PC-3 (cell line): ENCODE measurements around the gene GAL3ST3. TPM values are rescaled to one million over a fixed set of nuclear protein-coding genes. Genes with fewer than 3 reads are reported as not detected.
A peak's percentile ranks its signal among the peaks of the same experiment; 100 is the strongest.
"Not testable (repeated sequence)": the region's sequence is repeated elsewhere in the genome, so short reads cannot be mapped to it uniquely, and the experiment has no call there.

Experiments
- ATAC-seq: fragments of 200-7000 bp; cut with Tn5 transposase; 2 replicates; pipeline ENCODE4 v1.9.1; 2020; ENCODE audit warnings: mild to moderate bottlenecking, moderate library complexity
- BruUV-seq: library from RNA; stranded (reverse); fragments of 400-500 nt; replicated peaks from 2 replicates; lab custom pipeline; 2021; lab: Mats Ljungman, UMichigan
- CTCF ChIA-PET: fragments of 300-600 bp; sonication (Branson Sonifier 250); formaldehyde crosslinking; loops from one replicate; lab custom pipeline; 2022; ENCODE audit warnings: antibody characterized with exemption; lab: Charles Lee
- POLR2A ChIA-PET: fragments of 300-600 bp; sonication (Branson Sonifier 250); formaldehyde crosslinking; loops from one replicate; lab custom pipeline; 2022; ENCODE audit warnings: antibody characterized with exemption; ENCODE audit not compliant: unreplicated experiment; lab: Charles Lee
- DNase-seq: peaks from one replicate; pipeline ENCODE4 v3.0.0-alpha.2; 2015
- H2AFZ ChIP-seq: fragments of 300-600 bp; sonication (generic); 2 replicates; pipeline ENCODE4 v1.6.0; 2016; ENCODE audit warnings: antibody characterized with exemption, low read length
- H3F3A ChIP-seq: fragments of 300-600 bp; sonication (generic); one replicate; pipeline ENCODE4 v1.6.0; 2017; ENCODE audit warnings: antibody characterized with exemption, low read length, control low read depth, mild to moderate bottlenecking; ENCODE audit not compliant: unreplicated experiment
- H3K27ac ChIP-seq: fragments of 300-600 bp; sonication (generic); 2 replicates; pipeline ENCODE4 v1.5.1; 2016; ENCODE audit warnings: mild to moderate bottlenecking, low read length
- H3K27me3 ChIP-seq: fragments of 300-600 bp; sonication (generic); 2 replicates; pipeline ENCODE4 v1.6.1; 2016; ENCODE audit warnings: low read length, mixed read lengths
- H3K36me3 ChIP-seq: fragments of 300-600 bp; sonication (generic); 2 replicates; pipeline ENCODE4 v1.6.1; 2016; ENCODE audit warnings: low read depth, mixed run types, low read length, mixed read lengths
- H3K4me1 ChIP-seq: fragments of 300-600 bp; sonication (generic); 2 replicates; pipeline ENCODE4 v1.5.1; 2016; ENCODE audit warnings: low read length; ENCODE audit not compliant: insufficient read depth
- H3K4me2 ChIP-seq: fragments of 300-600 bp; sonication (generic); 2 replicates; pipeline ENCODE4 v1.6.0; 2016; ENCODE audit warnings: low read length
- H3K4me3 ChIP-seq: fragments of 300-600 bp; sonication (generic); 2 replicates; pipeline ENCODE4 v1.5.1; 2016; ENCODE audit warnings: mild to moderate bottlenecking, low read length, mixed read lengths
- H3K79me2 ChIP-seq: fragments of 300-600 bp; sonication (generic); 2 replicates; pipeline ENCODE4 v1.6.1; 2017; ENCODE audit warnings: low read length, mixed read lengths
- H3K9ac ChIP-seq: fragments of 300-600 bp; sonication (generic); 2 replicates; pipeline ENCODE4 v1.6.0; 2016; ENCODE audit warnings: mild to moderate bottlenecking, low read length
- H3K9me2 ChIP-seq: fragments of 300-600 bp; sonication (generic); replicated peaks from 2 replicates; pipeline ENCODE4 v1.6.1; 2016; ENCODE audit warnings: mixed run types, low read length, mixed read lengths
- H3K9me3 ChIP-seq: fragments of 300-600 bp; sonication (generic); 2 replicates; pipeline ENCODE4 v1.6.1; 2016; ENCODE audit warnings: low read length, mixed read lengths
- H4K20me1 ChIP-seq: fragments of 300-600 bp; sonication (generic); 2 replicates; pipeline ENCODE4 v1.6.1; 2016; ENCODE audit warnings: low read length, mixed read lengths
- CTCF ChIP-seq: fragments of 300-600 bp; sonication (generic); conservative IDR thresholded peaks from 2 replicates; pipeline ENCODE4 v1.5.1; 2017; ENCODE audit warnings: antibody characterized with exemption, low read depth, mild to moderate bottlenecking, low read length
- EZH2 ChIP-seq: fragments of 300-600 bp; sonication (generic); IDR thresholded peaks from one replicate; pipeline ENCODE4 v1.6.1; 2017; ENCODE audit warnings: antibody characterized with exemption, mild to moderate bottlenecking, low read length; ENCODE audit not compliant: unreplicated experiment
- EZH2phosphoT487 ChIP-seq: fragments of 300-600 bp; sonication (generic); IDR thresholded peaks from 2 replicates; pipeline ENCODE4 v1.6.1; 2018; ENCODE audit warnings: mild to moderate bottlenecking, antibody characterized with exemption, low read length, borderline replicate concordance
- intact Hi-C: fragments of 100-400 bp; cut with micrococcal nuclease; formaldehyde crosslinking; loops from 2 replicates; pipeline ENCODE4 v1.9.0; 2023
- total RNA-seq: library from RNA; depleted of rRNA; stranded (reverse); fragments of >200 nt; gene quantifications from 2 replicates; pipeline ENCODE4 v1.2.3, GENCODE V29; 2014

Gene GAL3ST3
- total RNA-seq, 1 experiment from 2014 or later: not detected

GRCh38 chr11:66011785-66012303, 37.1 kb downstream of the GAL3ST3 start, which contains the start of gene CST6:
CST6 (plus strand) TSS chr11:66012008; CDS start chr11:66012045, 37 bp downstream.
- Histone ChIP-seq H3K4me3 (peak within 1 kb of the TSS; percentile 59), H3K27ac (peak within 1 kb of the TSS; percentile 33), H3K36me3 (no peaks in the 10 kb centered on the region), H3K9ac (no peak within 1 kb of the TSS), H3K27me3 (no peaks in the 10 kb centered on the region), H2AFZ (peak within 1 kb of the TSS; percentile 75), H3K4me2 (peak within 1 kb of the TSS; percentile 84), H3K9me3 (no peaks in the 10 kb centered on the region), H3K4me1 (peaks cover 49% of the 10 kb centered on the region), H3F3A (no peaks in the 10 kb centered on the region), H3K79me2 (no peaks in the 10 kb centered on the region), H4K20me1 (no peaks in the 10 kb centered on the region), H3K9me2 (no peaks in the 10 kb centered on the region)
- intact Hi-C loops: no loop called here
- no TSS peak for BruUV-seq
- ChIA-PET POLR2A (interaction anchor here (0.6 kb wide), 1 partner anchor 100 kb away, joined by 3 read pairs; no protein-coding TSS in a partner anchor), CTCF (interaction anchor here (0.6 to 1.2 kb wide), 2 partner anchors 33 to 118 kb away, joined by 3 to 8 read pairs; no protein-coding TSS in a partner anchor)
- peak; percentile 5 for ATAC-seq
- no peak for DNase-seq
- no peak for TF ChIP-seq CTCF
- no peak for TF ChIP-seq EZH2
- TF ChIP-seq EZH2phosphoT487: no peak; the same call in 1 of the 2 replicates

GRCh38 chr11:66011239-66011784, 37.6 kb downstream of the GAL3ST3 start:
- peak overlapping the region; percentile 84 for H3K4me2 ChIP-seq
- ATAC-seq: peak; percentile 60
- POLR2A ChIA-PET: interaction anchor here (0.6 to 0.9 kb wide), 2 partner anchors 8 to 100 kb away, joined by 3 read pairs; no protein-coding TSS in a partner anchor

GRCh38 chr11:66010036-66010435, 38.9 kb downstream of the GAL3ST3 start:
- H3K4me2 ChIP-seq, ATAC-seq, H3K9me2 ChIP-seq, H3K36me3 ChIP-seq, BruUV-seq, H4K20me1 ChIP-seq, intact Hi-C loops, CTCF ChIA-PET, DNase-seq, H2AFZ ChIP-seq, H3K4me3 ChIP-seq, POLR2A ChIA-PET, H3K27me3 ChIP-seq, H3K9ac ChIP-seq, H3K27ac ChIP-seq, H3K79me2 ChIP-seq, H3F3A ChIP-seq, H3K9me3 ChIP-seq: not testable (repeated sequence)
- peaks cover 37% of the 10 kb centered on the region for H3K4me1 ChIP-seq

More at GRCh38 chr11:66011239-66011784, 37.6 kb downstream of the GAL3ST3 start:
- Histone ChIP-seq H3K27me3 (no peaks in the 10 kb centered on the region), H3K4me1 (peaks cover 49% of the 10 kb centered on the region), H3K27ac (peak overlapping the region; percentile 33), H3K36me3 (no peaks in the 10 kb centered on the region), H3K9me3 (no peaks in the 10 kb centered on the region), H4K20me1 (no peaks in the 10 kb centered on the region), H2AFZ (peak overlapping the region; percentile 75), H3K79me2 (no peaks in the 10 kb centered on the region), H3K9me2 (no peaks in the 10 kb centered on the region), H3F3A (no peaks in the 10 kb centered on the region), H3K9ac (no peak overlapping the region), H3K4me3 (peak overlapping the region; percentile 59)
- CTCF ChIA-PET: interaction anchor here (0.6 to 1.2 kb wide), 2 partner anchors 34 to 119 kb away, joined by 3 to 8 read pairs; no protein-coding TSS in a partner anchor
- BruUV-seq: no TSS peak
- peak; percentile 98 for DNase-seq
- intact Hi-C loops: no loop called here
- no peak for TF ChIP-seq EZH2phosphoT487
- TF ChIP-seq CTCF: no peak
- no peak for TF ChIP-seq EZH2
